ENCODE results near the gene PHACTR1.

PHACTR1 gene

DNA sequence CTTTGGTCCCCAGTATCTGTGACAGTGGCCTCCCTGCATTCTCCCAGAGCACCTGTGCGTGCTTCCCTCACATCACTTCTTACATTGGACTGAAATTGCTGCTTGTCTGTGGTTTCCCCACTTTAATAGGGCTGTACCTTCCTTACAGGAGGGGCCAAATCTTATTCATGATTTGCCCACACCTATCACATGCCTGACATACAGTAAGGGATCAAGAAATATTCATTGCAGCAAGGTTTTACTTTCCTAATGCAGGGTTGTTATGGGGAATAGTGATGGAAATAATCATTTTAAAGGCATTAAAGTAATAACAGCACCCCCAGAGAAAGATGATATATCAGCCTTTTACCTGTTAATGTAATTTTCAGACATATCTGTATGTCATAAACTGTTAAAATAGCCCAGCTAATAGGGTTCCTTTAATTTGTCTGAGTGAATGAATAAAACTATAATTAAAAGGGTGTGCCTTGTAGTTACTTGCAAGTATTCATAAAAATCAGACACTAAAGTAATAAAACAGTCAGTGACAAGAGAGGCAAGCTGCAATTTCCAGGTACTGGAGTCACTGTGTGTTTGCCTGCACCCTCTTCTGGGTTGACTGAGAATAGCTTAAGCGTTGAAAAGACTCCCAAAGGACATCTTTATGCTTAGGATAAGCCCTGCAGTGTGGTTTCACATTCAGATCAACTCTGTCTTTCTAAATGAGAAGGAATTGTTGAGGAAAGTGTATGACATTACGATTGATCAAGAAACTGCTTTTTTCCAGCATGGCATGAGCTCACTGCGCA, 182.7 kb downstream of the PHACTR1 start:
- no peak overlapping the region for H3K4me3 ChIP-seq (replicated peaks; ENCODE audit: low read depth, low read length)
- DNase-seq (ENCODE audit: extremely low read depth, low read depth): no peak
- TF ChIP-seq, protein P1, sequence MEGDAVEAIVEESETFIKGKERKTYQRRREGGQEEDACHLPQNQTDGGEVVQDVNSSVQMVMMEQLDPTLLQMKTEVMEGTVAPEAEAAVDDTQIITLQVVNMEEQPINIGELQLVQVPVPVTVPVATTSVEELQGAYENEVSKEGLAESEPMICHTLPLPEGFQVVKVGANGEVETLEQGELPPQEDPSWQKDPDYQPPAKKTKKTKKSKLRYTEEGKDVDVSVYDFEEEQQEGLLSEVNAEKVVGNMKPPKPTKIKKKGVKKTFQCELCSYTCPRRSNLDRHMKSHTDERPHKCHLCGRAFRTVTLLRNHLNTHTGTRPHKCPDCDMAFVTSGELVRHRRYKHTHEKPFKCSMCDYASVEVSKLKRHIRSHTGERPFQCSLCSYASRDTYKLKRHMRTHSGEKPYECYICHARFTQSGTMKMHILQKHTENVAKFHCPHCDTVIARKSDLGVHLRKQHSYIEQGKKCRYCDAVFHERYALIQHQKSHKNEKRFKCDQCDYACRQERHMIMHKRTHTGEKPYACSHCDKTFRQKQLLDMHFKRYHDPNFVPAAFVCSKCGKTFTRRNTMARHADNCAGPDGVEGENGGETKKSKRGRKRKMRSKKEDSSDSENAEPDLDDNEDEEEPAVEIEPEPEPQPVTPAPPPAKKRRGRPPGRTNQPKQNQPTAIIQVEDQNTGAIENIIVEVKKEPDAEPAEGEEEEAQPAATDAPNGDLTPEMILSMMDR (IDR thresholded peaks at IDR 0.05; ENCODE audit: low read depth, low read length, missing control alignments): no peak

GRCh38 chr6:12903246-12903645, 186.7 kb downstream of the PHACTR1 start:
- no peak overlapping the region for H3K4me3 ChIP-seq (replicated peaks; ENCODE audit: low read depth, low read length)
- TF ChIP-seq, protein P1 (IDR thresholded peaks at IDR 0.05; ENCODE audit: low read depth, low read length, missing control alignments): no peak
- no peak for DNase-seq (ENCODE audit: extremely low read depth, low read depth)

- no peak for DNase-seq (ENCODE audit: extremely low read depth, low read depth)
- TF ChIP-seq, protein P1 (IDR thresholded peaks at IDR 0.05; ENCODE audit: low read depth, low read length, missing control alignments): no peak
- no peak overlapping the region for H3K4me3 ChIP-seq (replicated peaks; ENCODE audit: low read depth, low read length)
Observed at GRCh38 chr6:12909833-12910232, 193.3 kb downstream of the PHACTR1 start.

- DNase-seq (ENCODE audit: extremely low read depth, low read depth): no peak
Observed at GRCh38 chr6:12911427-12911826, 194.9 kb downstream of the PHACTR1 start.

GRCh38 chr6:12913201-12913600, 196.6 kb downstream of the PHACTR1 start:
- TF ChIP-seq, protein P1 (IDR thresholded peaks at IDR 0.05; ENCODE audit: low read depth, low read length, missing control alignments): no peak
- no peak for DNase-seq (ENCODE audit: extremely low read depth, low read depth)
- H3K4me3 ChIP-seq (replicated peaks; ENCODE audit: low read depth, low read length): no peak overlapping the region

More at GRCh38 chr6:12911427-12911826, 194.9 kb downstream of the PHACTR1 start:
- TF ChIP-seq, protein P1 (IDR thresholded peaks at IDR 0.05; ENCODE audit: low read depth, low read length, missing control alignments): peak; percentile 38
- no peak overlapping the region for H3K4me3 ChIP-seq (replicated peaks; ENCODE audit: low read depth, low read length)

DNA sequence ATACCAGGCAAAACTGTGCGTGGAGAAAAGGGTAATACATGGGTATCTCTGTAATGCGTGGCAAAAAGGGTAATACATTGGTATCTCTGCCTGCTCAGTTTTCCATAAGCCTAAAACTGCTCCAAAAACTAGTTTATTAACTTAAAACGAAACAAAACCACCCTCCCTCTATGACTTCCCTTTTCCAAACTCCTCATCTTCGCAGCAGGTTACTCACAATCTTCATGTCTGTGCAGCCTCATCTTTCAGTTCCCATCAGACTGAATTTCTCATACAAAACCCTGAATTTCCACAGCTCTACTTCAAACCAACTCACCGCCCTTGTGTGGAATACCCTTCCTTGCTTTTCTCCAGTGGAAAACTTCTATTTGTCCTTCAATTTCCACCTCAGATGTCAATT, 199.4 kb downstream of the PHACTR1 start:
- no peak for DNase-seq (ENCODE audit: extremely low read depth, low read depth)
- H3K4me3 ChIP-seq (replicated peaks; ENCODE audit: low read depth, low read length): no peak overlapping the region
- TF ChIP-seq, protein P1 (IDR thresholded peaks at IDR 0.05; ENCODE audit: low read depth, low read length, missing control alignments): no peak
